ENCODE data around the gene BBC3. TPM values are rescaled to one million over a fixed set of nuclear protein-coding genes. Genes with fewer than 3 reads are reported as not detected.

BBC3 gene
- total RNA-seq, 1 donor from 2014 or later = 37.0 TPM

- Mint-ChIP-seq H3K4me3 (ENCODE audit: unreplicated experiment) (no peak overlapping the region), H3K36me3 (ENCODE audit: unreplicated experiment) (no peaks in the 10 kb centered on the region), H3K9me3 (ENCODE audit: unreplicated experiment) (peaks cover 21% of the 10 kb centered on the region), H3K4me1 (ENCODE audit: low read depth, unreplicated experiment) (peaks cover 14% of the 10 kb centered on the region), H3K27me3 (ENCODE audit: unreplicated experiment) (peaks cover 14% of the 10 kb centered on the region), H3K27ac (ENCODE audit: unreplicated experiment) (no peak overlapping the region)
- peak; percentile 97 for TF ChIP-seq CTCF (IDR thresholded peaks at IDR 0.05; ENCODE audit: partially characterized antibody, unreplicated experiment)
- DNase-seq = peak; percentile 81
Observed at GRCh38 chr19:47230054-47230920, 712 bp downstream of the BBC3 start.

GRCh38 chr19:47229676-47230053 is 1.3 kb downstream of the BBC3 start:
- peaks cover 14% of the 10 kb centered on the region for H3K27me3 Mint-ChIP-seq (ENCODE audit: unreplicated experiment)
- DNase-seq = peak; percentile 20

GRCh38 chr19:47228937-47229675 is 1.9 kb downstream of the BBC3 start:
- TF ChIP-seq CTCF (IDR thresholded peaks at IDR 0.05; ENCODE audit: partially characterized antibody, unreplicated experiment) = no peak
- Mint-ChIP-seq H3K4me1 (ENCODE audit: low read depth, unreplicated experiment) (peaks cover 14% of the 10 kb centered on the region), H3K27ac (ENCODE audit: unreplicated experiment) (no peak overlapping the region), H3K9me3 (ENCODE audit: unreplicated experiment) (peaks cover 23% of the 10 kb centered on the region), H3K4me3 (ENCODE audit: unreplicated experiment) (no peak overlapping the region), H3K36me3 (ENCODE audit: unreplicated experiment) (no peaks in the 10 kb centered on the region), H3K27me3 (ENCODE audit: unreplicated experiment) (peaks cover 14% of the 10 kb centered on the region)
- no peak for DNase-seq

More at GRCh38 chr19:47229676-47230053, 1.3 kb downstream of the BBC3 start:
- peaks cover 14% of the 10 kb centered on the region for H3K4me1 Mint-ChIP-seq (ENCODE audit: low read depth, unreplicated experiment)
- no peak overlapping the region for H3K27ac Mint-ChIP-seq (ENCODE audit: unreplicated experiment)
- no peaks in the 10 kb centered on the region for H3K36me3 Mint-ChIP-seq (ENCODE audit: unreplicated experiment)
- H3K4me3 Mint-ChIP-seq (ENCODE audit: unreplicated experiment) = no peak overlapping the region
- peaks cover 23% of the 10 kb centered on the region for H3K9me3 Mint-ChIP-seq (ENCODE audit: unreplicated experiment)
- no peak for TF ChIP-seq CTCF (IDR thresholded peaks at IDR 0.05; ENCODE audit: partially characterized antibody, unreplicated experiment)

- Mint-ChIP-seq H3K9me3 (ENCODE audit: unreplicated experiment) (peaks cover 23% of the 10 kb centered on the region), H3K4me3 (ENCODE audit: unreplicated experiment) (peak overlapping the region; percentile 78), H3K4me1 (ENCODE audit: low read depth, unreplicated experiment) (peaks cover 14% of the 10 kb centered on the region), H3K27me3 (ENCODE audit: unreplicated experiment) (peaks cover 14% of the 10 kb centered on the region), H3K36me3 (ENCODE audit: unreplicated experiment) (no peaks in the 10 kb centered on the region), H3K27ac (ENCODE audit: unreplicated experiment) (no peak overlapping the region)
- DNase-seq = peak; percentile 55
- TF ChIP-seq CTCF (IDR thresholded peaks at IDR 0.05; ENCODE audit: partially characterized antibody, unreplicated experiment) = no peak
Observed at GRCh38 chr19:47228168-47228936, 2.6 kb downstream of the BBC3 start.

Data from glutamatergic neuron (in vitro differentiated cells).